Stomach (tissue), 4 donors: Measurements from ENCODE around the gene XPO6.

Experiments
- CTCF ChIP-seq, 7 experiments: fragments of 450-650 bp in 4 of 7; fragments of 200-600 bp in 3 of 7; sonication (generic) in 3 of 7; IDR thresholded peaks; one replicate each; pipeline ENCODE4 v1.5.1; 2016 to 2019; ENCODE audit warnings: antibody characterized with exemption in 7 of 7, control low read depth in 2 of 7, mild to moderate bottlenecking in 1 of 7
- EP300 ChIP-seq: sonication (generic); formaldehyde crosslinking; IDR thresholded peaks from one replicate; pipeline ENCODE4 v1.6.1; 2017; ENCODE audit warnings: antibody characterized with exemption
- POLR2A ChIP-seq, 4 donors: fragments of 450-650 bp; IDR thresholded peaks; one replicate each; pipeline ENCODE4 v1.6.1; 2016; ENCODE audit warnings: antibody characterized with exemption in 4 of 4, control low read depth in 2 of 4, mild to moderate bottlenecking in 1 of 4, moderate library complexity in 1 of 4
- POLR2AphosphoS5 ChIP-seq, 3 donors: sonication (generic); formaldehyde crosslinking; IDR thresholded peaks; one replicate each; pipeline ENCODE4 v1.6.1; 2016; ENCODE audit warnings: antibody characterized with exemption in 3 of 3

- TF ChIP-seq POLR2A (IDR thresholded peaks at IDR 0.05) = no peak
- no peak for TF ChIP-seq EP300
- TF ChIP-seq CTCF (IDR thresholded peaks at IDR 0.05) = no peak
- TF ChIP-seq POLR2AphosphoS5 (IDR thresholded peaks at IDR 0.05) = no peak
Measured at GRCh38 chr16:28087140-28087660, 124.6 kb downstream of the XPO6 start.
